CD4-positive, alpha-beta T cell treated with Interleukin-4 for 1 hour (primary cell): ENCODE results near the gene MAML2.

Experiments used
- DNase-seq, 2 donors: peaks; one replicate each; pipeline ENCODE4 v3.0.0-alpha.2; 2020 to 2022

Gene MAML2

DNA sequence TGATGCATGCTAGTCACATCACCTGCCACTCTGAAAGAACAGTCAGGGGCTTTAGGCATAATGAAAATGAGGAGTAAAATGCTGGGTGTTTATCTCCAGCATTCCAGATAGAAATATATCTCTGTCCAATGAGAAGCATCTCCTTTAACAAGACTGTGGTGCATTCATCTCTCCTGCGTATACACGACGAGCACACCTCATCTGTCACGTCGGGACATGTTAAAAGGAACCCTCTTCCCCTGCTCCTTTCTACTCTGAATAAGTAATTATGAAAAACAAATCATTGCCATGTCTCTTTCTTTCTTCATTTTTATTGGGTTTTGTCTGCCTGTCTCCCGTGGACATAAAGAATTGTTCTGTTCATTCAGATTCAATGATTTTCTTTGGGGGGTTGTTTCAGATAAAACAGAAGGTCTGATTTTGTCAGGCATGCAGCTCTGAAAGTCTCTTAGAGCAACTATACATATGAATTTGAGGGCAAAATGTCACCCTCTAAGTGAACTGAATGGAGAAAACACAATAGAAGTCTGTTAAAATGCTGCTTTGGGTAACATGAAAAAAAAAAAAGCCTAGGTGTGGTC is 195.0 kb downstream of the MAML2 start:
- no peak for DNase-seq

DNA sequence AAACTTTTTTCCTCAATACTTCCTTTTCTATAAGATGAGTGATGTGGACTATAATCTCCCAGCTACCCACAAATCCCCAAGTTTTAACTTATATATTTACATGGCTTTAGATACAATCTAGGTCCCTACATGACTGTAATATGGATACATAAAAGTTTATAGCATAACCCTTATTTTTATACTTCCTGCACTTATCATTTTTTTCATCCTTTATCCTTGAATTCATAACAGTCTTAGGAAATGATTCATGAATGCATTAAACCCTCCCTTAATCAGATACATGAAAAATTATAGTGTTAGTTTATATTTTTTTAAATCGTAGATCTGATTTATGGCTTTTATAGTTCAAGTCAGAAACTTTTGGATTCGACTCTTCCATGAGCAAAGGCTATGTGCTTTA is 195.8 kb downstream of the MAML2 start:
- no peak for DNase-seq

DNA sequence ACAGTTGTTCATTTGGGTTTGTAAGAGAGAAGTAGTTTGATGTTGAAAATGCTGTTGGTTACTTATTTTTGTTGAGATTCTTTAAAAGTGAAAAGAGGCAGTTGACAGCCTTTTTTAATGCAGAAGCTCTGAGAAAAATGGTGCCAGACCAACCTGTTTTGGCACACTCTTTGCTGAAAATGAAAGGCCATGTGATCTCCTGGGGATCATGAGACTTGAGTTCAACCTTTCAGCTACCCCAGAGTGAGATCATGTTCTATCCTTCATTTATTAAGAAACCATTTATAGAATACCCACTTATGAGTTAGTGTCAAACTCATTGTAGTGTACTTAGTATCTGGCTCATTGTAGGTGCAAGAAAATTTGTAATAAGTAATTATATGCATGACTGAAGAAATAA is 196.2 kb downstream of the MAML2 start:
- no peak for DNase-seq

DNA sequence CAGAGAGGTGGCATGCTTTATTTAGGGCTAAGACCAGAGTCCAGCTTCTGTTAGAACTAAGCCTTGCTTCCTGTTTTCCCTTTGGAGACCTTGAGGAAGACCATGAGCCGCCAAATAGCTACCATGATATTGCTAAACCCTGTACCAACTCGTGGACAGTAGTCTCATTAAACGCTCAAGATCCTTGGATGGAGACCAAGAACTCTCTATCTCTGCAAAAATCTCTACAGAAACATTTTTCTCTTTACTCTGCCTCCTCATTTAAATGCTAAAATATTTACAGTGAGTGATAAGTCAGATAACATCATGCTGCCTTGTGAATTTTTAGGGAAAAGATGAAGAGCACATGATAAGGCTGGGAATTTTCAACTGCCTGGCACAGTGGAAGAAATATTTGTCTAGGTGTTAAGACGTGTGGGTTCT is 197.8 kb downstream of the MAML2 start:
- no peak for DNase-seq

DNA sequence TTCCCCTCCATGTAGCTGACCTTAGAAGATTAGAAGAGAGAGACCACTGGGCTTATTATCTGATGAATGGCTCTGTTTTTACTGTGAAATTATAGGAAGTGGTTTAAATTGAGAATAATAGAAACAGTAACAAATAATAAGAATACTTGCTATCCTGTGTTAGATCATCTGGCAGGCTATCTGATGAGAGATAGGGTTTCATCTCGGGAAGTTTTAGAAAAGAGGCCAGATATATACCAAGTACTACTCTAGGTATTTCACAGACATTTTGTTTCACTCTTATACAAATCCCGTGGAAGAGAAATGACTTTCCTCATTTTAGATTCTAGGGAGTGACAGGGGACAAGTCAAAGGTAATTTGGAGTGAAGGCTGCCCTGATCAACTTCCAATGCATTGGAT is 198.4 kb downstream of the MAML2 start:
- DNase-seq = no peak

DNA sequence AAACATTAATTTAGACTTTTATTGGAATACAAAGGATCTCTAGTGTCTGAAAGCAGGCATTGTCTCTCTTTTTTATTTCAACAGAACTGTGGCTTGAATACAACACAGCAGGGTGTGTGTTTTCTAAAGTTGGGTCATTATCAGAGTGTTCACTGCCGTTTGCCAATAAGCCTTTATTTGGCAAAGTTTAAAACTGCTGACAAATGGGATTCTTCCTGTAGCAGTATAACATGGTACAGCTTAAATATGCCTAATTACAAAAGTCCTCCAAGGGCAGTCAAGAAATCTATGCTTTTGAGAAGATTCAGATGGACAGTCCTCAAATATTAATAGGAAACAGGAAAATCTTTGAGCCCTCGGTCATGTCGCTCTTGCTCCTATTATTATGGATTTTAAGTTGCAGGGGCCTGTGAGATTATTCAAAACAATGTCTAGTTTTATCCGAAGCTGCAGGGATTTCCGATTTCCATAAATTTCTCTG is 199.9 kb downstream of the MAML2 start:
- no peak for DNase-seq

DNA sequence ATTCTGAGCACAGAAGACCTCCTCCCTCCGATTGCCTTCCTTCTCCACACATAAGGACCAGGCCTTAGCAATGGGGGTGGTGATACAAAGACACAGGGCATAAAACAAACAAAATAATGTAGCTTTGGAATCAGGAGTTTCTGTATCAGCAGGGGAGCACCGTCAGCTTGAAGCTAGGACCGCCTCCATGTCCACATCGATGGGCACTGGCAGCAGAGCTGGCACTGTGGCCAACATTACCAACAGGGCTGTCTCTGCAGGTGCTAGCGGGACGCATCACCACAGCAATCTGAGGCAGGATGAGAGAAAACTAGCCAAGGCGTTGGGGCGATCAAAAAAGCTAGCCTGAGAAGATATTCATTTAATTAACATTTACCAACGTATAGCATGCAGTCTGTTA is 201.4 kb downstream of the MAML2 start:
- DNase-seq = no peak

DNA sequence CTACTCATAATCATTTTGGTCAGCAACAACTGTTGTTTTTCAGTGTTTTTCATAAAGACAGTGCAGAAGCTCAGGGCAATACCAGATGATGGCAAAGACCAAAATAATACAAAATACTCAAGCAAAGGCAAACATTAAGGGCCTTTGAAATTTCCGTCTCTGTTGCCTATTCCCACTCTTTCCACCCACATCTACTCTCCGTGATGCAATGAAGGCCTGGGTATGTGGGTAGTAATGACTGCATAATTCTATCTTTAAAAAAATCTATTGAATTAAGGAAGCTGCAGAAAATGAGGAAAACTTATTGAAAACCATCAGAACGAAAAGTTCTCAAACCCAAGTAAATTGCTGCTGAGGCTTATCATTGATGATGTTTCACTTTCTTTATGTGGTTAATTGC is 203.3 kb downstream of the MAML2 start:
- DNase-seq = no peak

DNA sequence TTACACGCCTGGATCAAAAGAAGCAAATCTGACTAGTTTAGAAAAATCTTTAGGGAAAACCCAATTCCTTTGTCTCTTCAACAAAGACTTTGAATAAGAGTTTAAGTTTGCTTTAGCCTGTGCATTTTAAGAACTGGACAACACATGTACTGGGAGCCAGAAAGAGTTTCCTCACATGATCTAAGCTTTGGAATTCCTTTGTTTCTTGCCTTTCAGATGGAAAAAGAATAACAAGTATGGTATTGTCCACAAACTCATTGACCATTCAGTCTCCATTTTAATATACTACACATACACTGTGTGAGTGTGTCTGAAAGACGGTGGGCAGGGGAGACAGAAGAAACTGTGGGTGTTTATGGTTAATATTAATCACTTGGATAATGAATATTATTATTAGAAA is 205.6 kb downstream of the MAML2 start:
- DNase-seq = no peak

DNA sequence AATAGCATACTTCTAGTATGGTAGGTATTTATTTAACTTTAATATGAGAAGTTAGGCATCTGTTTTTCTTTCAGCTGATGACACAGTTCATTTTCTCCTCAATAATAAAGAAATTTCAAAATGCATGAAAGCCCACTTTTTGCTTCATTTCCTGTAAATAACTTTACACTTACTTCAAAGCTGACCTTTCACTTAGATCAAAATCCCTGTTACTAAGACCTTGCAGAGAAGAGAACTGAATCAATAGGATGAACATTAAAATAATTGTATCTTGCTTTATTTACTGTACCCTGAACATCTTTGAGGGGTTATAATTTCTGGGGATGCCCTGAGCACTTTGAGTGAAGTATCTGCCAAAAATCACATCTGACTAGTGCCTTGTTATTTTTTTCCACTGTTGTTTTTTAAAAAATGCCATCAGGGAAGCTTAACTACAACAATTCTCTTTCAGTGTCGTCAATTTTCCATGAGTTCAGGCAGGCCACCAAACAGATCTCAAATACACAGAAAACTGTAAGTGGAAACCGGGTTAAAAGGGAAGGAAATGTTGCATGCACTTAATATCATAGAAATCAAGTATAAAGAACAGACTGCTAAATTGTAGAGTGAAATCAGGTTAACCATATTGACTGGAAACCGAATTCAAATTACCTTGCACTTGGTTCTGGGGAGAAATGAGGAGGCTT is 206.2 kb downstream of the MAML2 start:
- no peak for DNase-seq

DNA sequence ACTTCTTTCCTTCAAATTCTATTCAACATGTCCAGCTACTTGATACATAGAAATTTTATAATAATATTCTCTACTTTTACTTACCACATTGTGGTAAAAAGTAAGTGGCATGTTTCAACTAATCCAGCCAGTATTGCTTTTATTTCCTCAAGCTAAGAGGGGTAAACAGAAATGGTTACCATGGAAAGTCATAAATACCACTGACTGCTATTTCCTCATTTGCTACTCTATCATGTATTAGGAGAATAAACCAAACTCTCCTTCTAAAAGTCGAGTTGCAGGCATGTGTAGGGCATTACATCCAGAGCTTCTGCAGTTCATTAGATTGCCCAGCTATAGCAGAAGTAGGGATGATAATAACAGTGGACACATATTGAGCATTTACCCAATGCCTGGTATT is 208.4 kb downstream of the MAML2 start:
- DNase-seq = peak in 1 of 2 donors; percentile 50

DNA sequence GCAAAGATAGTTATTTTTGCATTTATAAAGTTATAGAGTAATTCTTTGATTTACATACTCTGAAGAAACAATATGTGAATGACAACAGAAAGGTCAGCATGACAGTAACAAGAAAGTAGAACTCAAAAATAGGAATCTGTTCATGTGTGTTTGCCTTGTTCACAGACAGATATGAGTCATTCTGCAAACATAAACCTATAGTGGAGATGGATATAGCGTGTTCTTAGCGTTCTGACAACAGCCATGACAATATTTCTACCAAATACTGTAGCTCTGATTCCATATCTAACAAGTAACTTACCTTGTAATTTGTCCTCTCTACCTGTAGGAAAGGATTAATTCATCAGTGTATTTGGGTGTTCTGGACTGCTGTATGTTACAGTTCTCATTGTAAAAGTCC is 210.6 kb downstream of the MAML2 start:
- DNase-seq = no peak

DNA sequence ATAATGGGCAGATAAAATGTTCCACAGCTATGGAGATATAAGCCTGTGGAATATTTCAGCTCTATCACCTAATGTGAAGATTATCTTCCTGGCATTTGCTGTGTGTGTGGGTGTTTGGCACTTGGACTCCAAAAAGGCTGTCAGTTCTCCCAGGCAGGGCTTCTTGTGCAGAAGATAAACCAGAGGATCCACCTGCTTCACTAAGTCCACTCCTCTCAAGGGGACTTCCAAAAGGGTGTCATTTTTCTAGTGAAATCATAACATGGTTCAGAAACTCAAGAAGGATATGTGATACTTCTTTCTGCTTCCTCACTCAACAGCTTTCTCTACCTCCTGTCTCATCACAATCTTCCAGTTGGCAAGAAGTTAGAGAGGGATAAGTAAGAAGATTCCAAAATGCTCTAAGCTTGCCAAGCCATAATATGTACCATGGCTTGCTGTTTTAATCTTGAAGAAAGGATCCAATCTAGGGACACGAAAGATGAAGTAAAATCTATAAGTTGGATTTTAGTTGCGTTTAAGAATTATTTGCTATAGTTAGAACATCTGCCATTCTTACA is 212.9 kb downstream of the MAML2 start:
- no peak for DNase-seq

DNA sequence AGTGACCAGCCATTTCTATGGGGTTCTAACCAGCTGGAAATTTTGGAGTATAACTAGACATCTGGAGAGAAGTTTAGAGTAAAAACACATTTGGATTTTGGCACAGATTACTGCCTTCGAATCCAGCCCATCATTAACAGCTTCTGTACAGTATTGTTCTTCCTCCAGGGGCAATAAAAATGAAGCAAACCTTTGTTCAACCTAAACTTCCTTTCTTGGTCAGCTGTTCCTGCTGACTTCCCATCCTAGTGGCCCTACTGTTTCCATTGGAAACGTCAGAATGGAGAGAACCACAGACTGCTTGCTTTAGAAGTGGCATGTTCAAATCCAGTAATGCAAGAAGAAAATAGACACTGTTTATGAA is 215.4 kb downstream of the MAML2 start:
- DNase-seq = no peak

DNA sequence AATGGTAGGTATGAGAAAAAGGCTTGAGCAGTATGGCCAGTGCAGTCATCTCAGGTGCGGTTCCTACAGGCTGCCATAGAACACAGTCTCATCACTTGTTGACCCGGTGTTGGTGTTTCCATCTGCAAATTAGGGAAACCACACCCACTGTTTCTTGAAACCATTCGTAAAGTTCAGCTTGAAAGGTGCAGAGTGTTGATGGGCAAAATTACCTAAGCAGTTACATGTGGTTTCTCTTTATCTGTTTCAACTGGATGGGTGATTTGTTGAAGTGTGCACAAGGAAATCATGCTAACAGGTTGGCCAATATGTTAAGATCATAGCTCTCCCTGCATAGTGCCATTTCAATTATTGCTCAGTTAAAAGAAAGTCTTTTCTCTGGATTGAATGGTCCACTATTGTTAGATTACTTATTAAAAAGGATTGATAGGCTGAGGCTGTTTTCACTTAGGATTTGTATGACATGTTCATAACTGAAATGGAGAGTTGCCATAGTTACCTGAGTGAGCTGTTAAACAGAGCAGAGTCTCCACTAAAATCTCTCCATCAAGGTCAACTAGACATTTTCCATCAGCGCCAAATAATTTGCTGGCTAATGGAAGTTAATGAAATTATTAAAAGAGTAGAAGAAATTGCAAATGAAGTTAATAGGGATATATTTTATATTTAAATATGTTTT is 215.9 kb downstream of the MAML2 start:
- no peak for DNase-seq

DNA sequence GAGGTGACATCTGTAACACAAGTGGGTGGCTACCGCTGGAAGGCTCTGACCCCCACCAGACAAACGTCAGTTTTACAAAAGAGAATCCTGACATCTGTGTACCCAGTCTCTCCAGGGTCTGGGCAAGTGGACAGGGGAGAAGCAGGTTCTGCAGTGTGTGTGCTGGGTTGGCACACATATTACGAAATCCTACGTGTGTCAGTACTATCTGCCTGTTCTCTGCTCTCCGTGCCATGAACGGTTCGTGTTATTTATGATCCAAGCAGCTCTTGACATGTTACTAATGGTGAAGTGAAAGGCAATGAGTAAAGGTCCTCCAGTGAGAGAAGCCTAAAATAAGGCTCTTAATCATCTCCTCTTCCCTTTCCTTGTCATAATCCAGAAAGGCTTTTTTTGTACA is 217.6 kb downstream of the MAML2 start:
- no peak for DNase-seq

DNA sequence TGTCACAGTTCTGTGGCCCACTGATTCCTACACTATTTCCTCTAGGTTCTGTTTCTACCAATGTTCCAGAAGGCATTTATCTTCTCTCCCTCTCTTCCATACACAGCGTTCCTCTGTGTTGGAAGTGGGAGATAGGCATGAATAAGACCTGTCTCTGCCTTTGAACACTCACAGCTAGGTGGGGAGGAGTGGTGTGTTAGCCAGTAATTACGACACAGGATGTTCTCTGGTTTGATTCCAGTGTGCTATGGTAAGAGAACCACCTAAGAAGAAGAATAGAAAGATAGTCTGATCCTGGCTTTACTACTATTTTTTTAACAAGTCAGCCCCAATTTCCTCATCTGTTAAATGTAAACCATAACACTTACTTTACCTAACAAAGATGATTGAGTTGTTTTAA is 218.8 kb downstream of the MAML2 start:
- DNase-seq = no peak

DNA sequence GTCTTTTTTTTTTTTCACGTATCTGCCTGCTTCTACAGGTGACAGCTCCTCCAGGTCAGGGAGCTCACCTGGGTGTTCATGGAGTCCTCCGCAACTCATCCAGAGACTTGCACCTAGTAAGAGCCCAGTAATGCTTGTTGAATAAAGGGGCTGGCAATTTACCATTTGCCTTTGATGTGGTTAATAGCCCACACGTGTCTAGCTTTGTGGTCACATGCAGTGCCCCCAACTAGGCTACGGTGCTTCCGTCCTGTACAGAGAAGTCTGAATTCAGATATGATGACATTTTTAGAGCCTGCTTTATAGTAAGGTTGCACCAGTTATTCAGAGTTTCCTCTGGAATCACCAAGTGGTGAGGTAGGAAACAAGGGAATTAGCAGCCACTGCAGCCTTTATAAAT is 219.7 kb downstream of the MAML2 start:
- DNase-seq = no peak

DNA sequence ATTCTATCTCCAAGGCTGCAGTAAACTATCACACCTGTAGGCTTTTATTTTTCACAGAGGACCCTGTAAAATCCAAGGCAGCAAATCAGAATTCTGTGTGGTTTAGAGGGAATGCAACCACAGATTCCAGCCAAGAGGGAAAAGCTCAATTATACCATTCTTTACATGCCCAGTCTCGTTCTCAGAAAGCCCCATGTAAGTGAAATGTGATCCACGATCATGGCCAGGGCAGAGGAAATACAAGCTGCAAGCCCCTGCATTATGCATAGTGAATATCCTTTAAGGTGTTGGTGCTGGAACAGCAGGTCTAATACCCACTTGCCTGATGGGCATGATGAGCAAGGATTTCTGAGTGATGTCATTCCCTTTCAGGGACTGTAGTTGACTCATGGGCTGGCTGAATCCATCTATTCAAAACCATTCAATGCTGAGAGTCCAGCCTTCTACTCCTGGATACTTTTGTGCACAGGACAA is 220.4 kb downstream of the MAML2 start:
- no peak for DNase-seq

DNA sequence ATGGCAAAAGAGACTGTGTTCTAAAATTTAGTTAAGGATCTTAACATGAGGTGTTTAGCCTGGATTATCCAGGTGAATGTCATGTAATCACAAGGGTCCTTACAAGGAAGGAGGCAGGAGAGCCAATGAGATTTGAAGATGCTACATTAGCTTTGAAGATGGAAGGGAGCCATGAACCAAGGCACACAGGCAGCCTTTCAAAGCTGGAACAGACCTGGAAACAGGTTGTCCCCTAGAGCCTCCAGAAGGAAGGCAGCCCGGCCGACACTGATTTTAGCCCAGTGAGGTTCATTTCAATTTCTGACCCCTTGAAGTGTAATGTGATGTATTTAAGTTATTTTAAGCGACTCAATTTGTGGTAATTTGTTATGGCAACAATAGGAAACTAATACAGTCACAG is 223.8 kb downstream of the MAML2 start:
- DNase-seq = no peak

DNA sequence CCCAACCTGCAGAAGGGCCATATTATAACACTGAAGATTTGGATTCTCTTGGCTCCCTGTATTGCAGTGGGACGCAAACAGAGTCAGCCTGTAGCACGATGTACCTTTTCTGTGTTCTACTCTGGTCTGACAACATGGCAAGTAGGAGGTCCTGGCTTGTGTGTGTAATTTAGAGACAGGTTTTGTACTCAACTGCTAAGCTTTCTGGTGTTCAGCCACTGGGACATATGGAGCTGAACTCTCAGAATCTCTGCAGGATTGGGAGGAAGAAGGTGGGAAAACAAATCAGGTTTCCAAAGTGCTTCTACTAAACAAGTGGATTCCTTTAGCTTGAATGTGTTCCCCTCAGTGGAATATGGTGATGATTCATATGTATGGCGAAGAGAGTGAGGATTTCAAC is 226.6 kb downstream of the MAML2 start:
- DNase-seq = no peak

DNA sequence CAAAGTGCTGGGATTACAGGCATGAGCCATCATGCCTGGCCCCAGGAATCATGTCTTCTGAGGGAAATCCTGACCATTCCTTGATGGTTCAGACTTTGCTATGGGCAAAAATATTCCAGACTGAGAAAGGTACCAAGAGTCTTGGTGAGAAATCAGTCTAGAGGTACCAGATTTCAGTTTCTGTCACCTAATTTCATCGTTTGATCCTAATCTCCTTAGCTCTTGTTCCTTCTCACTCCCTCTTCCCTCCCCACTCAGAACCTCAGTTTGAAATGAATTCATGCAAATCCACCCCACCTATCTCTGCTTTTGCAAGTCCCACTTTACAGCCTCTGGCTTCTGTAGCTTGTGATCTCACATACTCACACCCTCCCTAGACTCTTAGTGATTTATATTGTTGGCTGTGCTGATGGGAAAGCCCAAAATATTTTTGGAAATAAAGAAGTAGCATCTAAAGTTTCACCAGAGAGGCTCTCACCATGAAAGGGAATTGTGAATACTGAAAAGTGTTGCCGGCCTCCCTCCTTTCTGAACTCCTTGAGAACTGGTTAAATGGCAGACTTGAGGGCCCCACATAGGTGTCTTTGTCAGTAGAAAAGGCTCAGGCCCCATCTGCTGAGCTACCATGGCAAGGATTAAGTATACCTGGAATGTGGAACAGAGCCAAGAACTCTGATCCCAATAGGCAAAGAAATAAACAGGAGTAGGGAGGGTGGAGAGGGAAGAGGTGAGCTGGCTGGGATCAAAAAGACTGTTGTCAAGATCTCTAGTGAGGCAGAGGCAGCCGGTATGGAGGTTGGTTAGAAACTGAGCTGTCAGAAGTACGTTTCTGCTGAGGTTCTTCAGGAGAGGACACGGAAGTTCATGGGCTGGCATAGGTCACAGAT is 228.6 kb downstream of the MAML2 start:
- no peak for DNase-seq

DNA sequence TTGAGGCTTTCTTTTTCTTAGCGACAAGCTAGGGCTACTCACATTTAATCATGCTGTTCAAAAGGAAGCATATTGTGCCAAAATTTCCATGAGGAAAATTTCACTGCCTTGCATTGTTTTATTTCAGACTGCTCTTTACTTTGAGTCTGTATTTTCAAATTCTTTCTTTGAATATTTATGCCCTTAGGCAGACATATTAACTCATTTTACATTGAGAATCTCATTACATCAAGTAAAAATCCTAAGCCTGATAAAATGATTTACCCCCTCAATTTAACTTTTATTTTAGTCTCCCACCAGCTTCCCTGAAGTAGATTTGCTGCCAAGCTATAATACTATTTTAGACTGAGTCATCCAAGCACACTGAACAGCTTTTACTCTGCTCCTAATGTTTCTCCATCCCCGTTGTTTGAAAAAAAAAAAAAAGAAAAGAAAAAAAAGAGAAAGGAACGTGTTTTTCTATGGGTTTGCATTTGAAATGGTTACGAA is 229.8 kb downstream of the MAML2 start:
- no peak for DNase-seq
